HL-60 (cell line): ENCODE measurements around the gene VPS36.
A peak's percentile ranks its signal among the peaks of the same experiment; 100 is the strongest.

Experiments
- DNase-seq, 2 experiments: peaks; one replicate each; pipeline ENCODE4 v3.0.0-alpha.2; 2010 to 2020; ENCODE audit warnings: low read depth in 1 of 2, low spot score in 1 of 2
- H3K27ac ChIP-seq: fragments of 250-450 bp; sonication (Bioruptor Pico); replicated peaks from 2 replicates; pipeline ENCODE4 v1.5.1; 2020; ENCODE audit warnings: mild to moderate bottlenecking, moderate library complexity
- H3K27me3 ChIP-seq: fragments of 250-450 bp; sonication (Bioruptor Pico); 2 replicates; pipeline ENCODE4 v1.5.1; 2021; ENCODE audit warnings: mild to moderate bottlenecking, moderate library complexity; ENCODE audit not compliant: insufficient read depth, poor library complexity, severe bottlenecking
- H3K4me3 ChIP-seq: replicated peaks from 2 replicates; pipeline ENCODE4 v1.5.1; 2011; ENCODE audit warnings: mild to moderate bottlenecking, control low read depth, low read length; ENCODE audit not compliant: insufficient read depth
- CTCF ChIP-seq: IDR thresholded peaks from one replicate; pipeline ENCODE4 v1.5.1; 2011; ENCODE audit warnings: low read length, control low read depth, inconsistent platforms; ENCODE audit not compliant: insufficient read depth
- GABPA ChIP-seq: IDR thresholded peaks from 2 replicates; pipeline ENCODE4 v1.6.1; 2012; ENCODE audit warnings: low read depth
- POLR2AphosphoS5 ChIP-seq: IDR thresholded peaks from 2 replicates; pipeline ENCODE4 v1.6.1; 2012; ENCODE audit warnings: low read depth
- REST ChIP-seq: IDR thresholded peaks from 2 replicates; pipeline ENCODE4 v1.6.1; 2012; ENCODE audit warnings: low read depth; ENCODE audit not compliant: insufficient replicate concordance
- SPI1 ChIP-seq: IDR thresholded peaks from 2 replicates; pipeline ENCODE4 v1.6.1; 2012; ENCODE audit warnings: low read depth, mild to moderate bottlenecking, borderline replicate concordance

Gene VPS36

DNA sequence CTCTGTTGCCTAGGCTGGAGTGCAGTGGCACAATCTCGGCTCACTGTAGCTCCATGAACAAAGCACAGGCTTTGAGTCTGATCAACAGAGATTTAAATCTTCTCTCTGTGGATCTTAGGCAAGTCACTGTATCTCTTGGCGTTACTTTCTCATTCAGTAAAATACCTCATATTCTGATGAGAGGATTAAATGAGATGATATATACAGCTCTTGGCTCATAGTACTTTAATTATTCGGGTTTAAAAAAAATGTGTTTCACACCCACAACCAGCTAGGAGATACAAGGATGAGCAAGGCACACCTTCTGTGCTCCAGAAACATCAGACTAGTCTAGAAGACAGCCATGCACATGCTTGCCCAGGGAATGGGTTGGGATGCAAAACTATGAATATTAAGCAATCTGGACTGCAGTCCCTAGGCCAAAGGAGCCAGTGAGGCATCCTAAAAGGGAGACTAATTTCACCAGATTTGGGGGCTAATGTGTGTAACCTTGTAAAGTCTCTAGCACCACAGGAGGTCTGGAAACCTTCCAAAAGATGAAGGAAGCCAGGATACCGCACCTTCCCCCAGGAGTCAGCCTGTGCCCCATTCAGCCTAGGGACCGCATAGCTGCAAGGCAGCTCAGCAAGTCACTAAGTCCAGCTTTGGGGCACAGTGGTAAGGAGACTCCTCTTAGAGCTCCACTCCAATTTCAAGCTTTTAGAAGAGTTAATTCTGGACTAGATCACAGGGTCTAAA is 2.5 kb downstream of the VPS36 start:
- Histone ChIP-seq H3K4me3 (no peak overlapping the region), H3K27me3 (no peaks in the 10 kb centered on the region), H3K27ac (no peak overlapping the region)
- no peak for DNase-seq
- TF ChIP-seq REST, result no peak

- TF ChIP-seq POLR2AphosphoS5 (no peak), CTCF (no peak), SPI1 (no peak), GABPA (no peak), REST (no peak)
- Histone ChIP-seq H3K4me3 (no peak overlapping the region), H3K27me3 (no peaks in the 10 kb centered on the region), H3K27ac (no peak overlapping the region)
- no peak for DNase-seq
Measured at GRCh38 chr13:52447354-52447753, 3.1 kb downstream of the VPS36 start.

- Histone ChIP-seq H3K4me3 (no peak overlapping the region), H3K27ac (no peak overlapping the region), H3K27me3 (no peaks in the 10 kb centered on the region)
- TF ChIP-seq CTCF (no peak), POLR2AphosphoS5 (no peak), GABPA (no peak), SPI1 (no peak), REST (no peak)
- DNase-seq, result peak in 1 of 2 experiments; percentile 34
Measured at GRCh38 chr13:52446265-52446664, 4.2 kb downstream of the VPS36 start.
